Measurements from ENCODE around the gene SLC1A3.

Gene SLC1A3

DNA sequence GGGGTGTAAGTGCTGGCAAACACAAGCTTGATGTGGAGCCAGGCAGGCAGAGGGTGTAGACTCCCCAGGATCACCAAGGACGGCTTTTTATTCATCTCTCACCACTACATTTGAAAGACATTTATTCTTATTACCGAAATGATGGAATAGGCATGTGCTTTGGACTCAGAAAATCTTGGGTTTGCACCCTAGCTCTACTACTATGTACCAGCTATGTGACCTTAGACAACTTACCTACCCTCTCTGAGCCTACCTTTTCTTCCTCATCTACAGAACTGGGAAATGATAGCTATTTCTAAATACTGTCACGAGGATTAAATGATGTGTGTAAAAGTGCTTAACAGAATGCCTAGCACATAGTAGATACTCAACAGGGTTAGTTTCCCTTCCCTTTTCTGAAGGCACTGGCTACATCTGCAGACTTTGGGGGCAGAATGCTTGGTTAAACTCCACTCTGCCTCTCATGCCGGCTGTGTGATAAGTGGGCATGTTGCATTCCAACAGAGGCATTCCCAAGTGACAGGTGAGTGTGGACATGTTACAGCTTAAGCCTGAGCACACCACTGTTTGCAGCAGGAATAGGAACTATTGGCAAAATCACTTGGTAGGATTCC is 94.8 kb downstream of the SLC1A3 start:
- H3K36me3 Mint-ChIP-seq (ENCODE audit: low read depth), result no peaks in the 10 kb centered on the region
- no peak overlapping the region for H3K27ac Mint-ChIP-seq
- H3K9me3 Mint-ChIP-seq, result no peaks in the 10 kb centered on the region
- no peak for DNase-seq (ENCODE audit: low spot score)
- peaks cover 2% of the 10 kb centered on the region for H3K27me3 Mint-ChIP-seq (ENCODE audit: low read depth)
- H3K4me1 Mint-ChIP-seq (ENCODE audit: low read depth), result no peaks in the 10 kb centered on the region
- H3K4me3 Mint-ChIP-seq, result no peak overlapping the region

DNA sequence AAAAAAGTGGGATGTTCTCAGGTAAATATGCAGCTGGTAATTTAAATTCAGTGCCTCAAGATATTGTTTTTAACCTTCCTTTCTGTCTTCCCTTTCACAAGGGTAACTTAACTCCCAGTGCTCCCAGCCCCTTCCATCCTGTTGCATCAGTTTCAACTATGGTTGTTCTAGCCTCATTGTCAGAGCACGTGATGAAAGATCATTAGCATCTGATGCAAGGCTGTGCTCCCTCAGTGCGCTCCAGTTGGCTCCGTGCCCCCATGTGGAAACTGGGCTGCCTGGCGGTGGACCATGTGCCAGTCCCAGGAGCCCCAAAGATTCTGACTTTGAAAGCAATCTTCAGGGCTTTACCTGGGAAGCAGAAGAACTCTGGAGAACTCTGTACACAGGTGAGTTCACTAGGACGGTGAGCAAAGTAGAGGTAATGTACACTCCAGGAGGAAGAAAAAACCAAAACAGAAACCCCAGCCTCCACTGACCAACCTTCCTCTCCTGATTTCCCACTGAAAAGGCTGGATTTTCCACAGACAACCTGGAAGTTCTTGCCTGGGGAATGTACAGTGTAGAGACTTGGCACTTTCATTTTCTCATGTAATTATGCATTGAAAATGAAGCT is 96.9 kb downstream of the SLC1A3 start:
- peaks cover 2% of the 10 kb centered on the region for H3K36me3 Mint-ChIP-seq (ENCODE audit: low read depth)
- H3K27ac Mint-ChIP-seq, result no peak overlapping the region
- H3K4me3 Mint-ChIP-seq, result no peak overlapping the region
- peaks cover 2% of the 10 kb centered on the region for H3K27me3 Mint-ChIP-seq (ENCODE audit: low read depth)
- H3K4me1 Mint-ChIP-seq (ENCODE audit: low read depth), result no peaks in the 10 kb centered on the region
- peaks cover 4% of the 10 kb centered on the region for H3K9me3 Mint-ChIP-seq
- no peak for DNase-seq (ENCODE audit: low spot score)

DNA sequence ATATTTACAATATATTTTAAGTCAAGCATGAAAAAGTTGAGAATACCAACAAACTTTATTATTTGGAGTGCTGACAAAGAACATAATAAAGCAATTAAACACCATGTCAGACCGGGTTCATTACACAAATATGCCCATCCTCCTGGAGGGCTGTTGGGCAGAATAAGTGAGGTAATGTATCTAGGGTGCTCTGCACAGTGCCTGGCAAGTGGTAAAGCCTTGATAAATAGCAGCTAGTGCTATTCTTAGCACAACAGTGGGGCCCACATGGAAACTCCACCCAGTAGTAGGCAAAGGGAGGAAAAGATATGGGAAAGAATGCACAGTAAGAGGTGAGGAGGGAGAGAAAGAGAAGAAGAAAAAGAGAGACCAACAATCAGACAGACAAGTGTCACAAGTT is 97.7 kb downstream of the SLC1A3 start:
- no peaks in the 10 kb centered on the region for H3K4me1 Mint-ChIP-seq (ENCODE audit: low read depth)
- no peak overlapping the region for H3K27ac Mint-ChIP-seq
- H3K4me3 Mint-ChIP-seq, result no peak overlapping the region
- peaks cover 2% of the 10 kb centered on the region for H3K36me3 Mint-ChIP-seq (ENCODE audit: low read depth)
- H3K27me3 Mint-ChIP-seq (ENCODE audit: low read depth), result peaks cover 2% of the 10 kb centered on the region
- DNase-seq (ENCODE audit: low spot score), result no peak
- peaks cover 4% of the 10 kb centered on the region for H3K9me3 Mint-ChIP-seq

DNA sequence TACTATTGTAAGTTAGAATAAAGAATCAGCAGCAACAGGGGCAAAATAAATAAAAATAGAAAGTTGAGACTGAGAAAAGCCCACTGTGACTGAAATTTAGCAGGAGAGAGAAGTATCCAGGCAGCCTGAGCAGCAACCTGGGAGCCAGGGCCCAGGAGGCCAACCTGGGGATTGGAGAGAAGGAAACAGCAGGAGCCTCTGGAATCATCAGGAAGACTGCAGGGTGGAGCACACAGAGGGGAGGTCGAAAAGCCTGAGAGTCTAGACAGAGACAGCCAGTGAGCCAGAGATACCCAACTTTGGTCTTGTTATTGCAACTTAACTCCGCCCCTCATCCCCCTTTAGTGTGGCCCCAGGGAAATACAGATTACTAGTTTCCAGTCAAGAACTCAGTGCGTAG is 98.6 kb downstream of the SLC1A3 start:
- no peaks in the 10 kb centered on the region for H3K4me1 Mint-ChIP-seq (ENCODE audit: low read depth)
- H3K4me3 Mint-ChIP-seq, result no peak overlapping the region
- peaks cover 2% of the 10 kb centered on the region for H3K27me3 Mint-ChIP-seq (ENCODE audit: low read depth)
- peaks cover 2% of the 10 kb centered on the region for H3K36me3 Mint-ChIP-seq (ENCODE audit: low read depth)
- DNase-seq (ENCODE audit: low spot score), result no peak
- no peak overlapping the region for H3K27ac Mint-ChIP-seq
- peaks cover 4% of the 10 kb centered on the region for H3K9me3 Mint-ChIP-seq

DNA sequence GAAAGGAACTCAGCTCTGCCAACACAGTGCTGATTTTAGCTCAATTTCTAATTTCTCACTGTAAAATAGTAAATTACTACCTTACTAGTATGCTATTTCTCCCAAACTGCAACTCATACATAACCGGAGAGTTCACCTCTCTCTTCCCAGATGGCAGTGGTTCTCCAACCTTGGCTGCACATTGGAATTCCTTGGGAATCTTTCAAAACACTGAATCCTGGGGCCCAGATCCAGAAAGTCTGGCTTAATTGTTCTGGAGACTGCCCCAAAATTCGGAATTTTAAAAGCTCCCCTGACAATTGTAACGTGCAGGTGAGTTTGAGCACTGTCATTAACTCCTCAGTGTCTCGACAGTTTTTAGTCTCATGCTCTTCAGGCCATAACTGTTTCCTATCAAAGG is 100.3 kb downstream of the SLC1A3 start:
- no peak for DNase-seq (ENCODE audit: low spot score)
- no peak overlapping the region for H3K4me3 Mint-ChIP-seq
- H3K9me3 Mint-ChIP-seq, result peaks cover 4% of the 10 kb centered on the region
- no peaks in the 10 kb centered on the region for H3K4me1 Mint-ChIP-seq (ENCODE audit: low read depth)
- peaks cover 2% of the 10 kb centered on the region for H3K36me3 Mint-ChIP-seq (ENCODE audit: low read depth)
- peaks cover 2% of the 10 kb centered on the region for H3K27me3 Mint-ChIP-seq (ENCODE audit: low read depth)
- H3K27ac Mint-ChIP-seq, result no peak overlapping the region

DNA sequence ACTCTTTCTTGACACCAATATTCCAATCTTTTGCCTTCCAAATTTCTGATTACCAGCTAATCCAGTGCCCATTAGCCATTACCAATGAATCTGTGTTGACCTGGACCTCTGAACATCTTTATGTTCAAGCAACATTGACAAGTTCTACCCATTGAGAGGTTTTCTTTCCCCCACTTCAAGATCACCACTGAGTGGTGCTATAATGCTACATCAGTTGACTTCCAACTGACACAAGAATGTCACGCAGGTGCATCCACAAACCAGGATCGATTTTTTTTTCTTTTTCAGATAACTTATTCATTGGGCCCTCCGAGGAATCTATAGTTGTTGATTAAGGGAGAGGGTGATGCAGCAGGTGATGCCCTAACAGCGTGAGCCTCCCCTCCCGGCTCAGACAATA is 102.6 kb downstream of the SLC1A3 start:
- Mint-ChIP-seq H3K27ac (no peak overlapping the region), H3K4me3 (no peak overlapping the region), H3K4me1 (ENCODE audit: low read depth) (no peaks in the 10 kb centered on the region), H3K9me3 (peaks cover 4% of the 10 kb centered on the region), H3K27me3 (ENCODE audit: low read depth) (no peaks in the 10 kb centered on the region), H3K36me3 (ENCODE audit: low read depth) (peaks cover 2% of the 10 kb centered on the region)
- DNase-seq (ENCODE audit: low spot score), result no peak

DNA sequence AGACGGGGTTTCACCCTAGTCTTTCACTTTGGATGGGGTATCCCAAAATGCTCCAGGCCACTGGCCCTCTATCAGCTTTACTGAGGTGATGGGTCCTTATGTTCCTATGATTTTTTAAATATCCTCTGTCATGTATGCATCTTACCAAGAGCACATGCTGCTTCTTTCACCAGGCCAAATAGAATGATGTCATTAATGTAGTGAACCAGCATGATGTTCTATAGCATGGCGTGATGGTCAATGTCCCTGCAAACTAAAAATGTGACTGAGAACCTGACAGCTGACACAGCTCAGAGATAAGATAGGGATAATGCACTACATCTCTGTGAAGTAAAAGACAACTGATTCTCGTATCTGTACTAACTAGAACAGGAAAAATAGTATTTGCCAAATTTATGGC is 103.6 kb downstream of the SLC1A3 start:
- Mint-ChIP-seq H3K27me3 (ENCODE audit: low read depth) (no peaks in the 10 kb centered on the region), H3K4me1 (ENCODE audit: low read depth) (no peaks in the 10 kb centered on the region), H3K27ac (no peak overlapping the region), H3K36me3 (ENCODE audit: low read depth) (peaks cover 2% of the 10 kb centered on the region), H3K4me3 (no peak overlapping the region), H3K9me3 (peaks cover 4% of the 10 kb centered on the region)
- no peak for DNase-seq (ENCODE audit: low spot score)

DNA sequence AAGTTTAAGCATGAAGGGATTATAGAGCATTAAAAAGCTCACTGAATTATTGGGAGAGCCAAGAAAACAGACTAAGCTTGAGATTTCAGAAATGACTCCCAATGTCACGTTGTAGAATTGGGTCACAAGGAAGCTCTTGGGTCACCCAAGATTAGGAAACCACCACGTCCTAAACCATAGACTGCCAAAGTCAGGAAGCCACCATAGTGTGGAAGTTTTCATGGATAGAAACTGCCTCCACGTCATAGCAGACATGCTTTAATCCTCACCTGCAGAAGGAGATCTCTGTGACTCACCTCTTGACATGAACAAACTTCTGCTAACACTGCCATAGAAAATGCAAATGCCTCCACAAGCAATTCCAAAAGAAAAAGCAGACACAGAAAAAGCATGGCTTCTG is 106.3 kb downstream of the SLC1A3 start:
- peaks cover 2% of the 10 kb centered on the region for H3K36me3 Mint-ChIP-seq (ENCODE audit: low read depth)
- no peak overlapping the region for H3K27ac Mint-ChIP-seq
- H3K27me3 Mint-ChIP-seq (ENCODE audit: low read depth), result no peaks in the 10 kb centered on the region
- no peaks in the 10 kb centered on the region for H3K4me1 Mint-ChIP-seq (ENCODE audit: low read depth)
- peaks cover 3% of the 10 kb centered on the region for H3K9me3 Mint-ChIP-seq
- no peak for DNase-seq (ENCODE audit: low spot score)
- no peak overlapping the region for H3K4me3 Mint-ChIP-seq

DNA sequence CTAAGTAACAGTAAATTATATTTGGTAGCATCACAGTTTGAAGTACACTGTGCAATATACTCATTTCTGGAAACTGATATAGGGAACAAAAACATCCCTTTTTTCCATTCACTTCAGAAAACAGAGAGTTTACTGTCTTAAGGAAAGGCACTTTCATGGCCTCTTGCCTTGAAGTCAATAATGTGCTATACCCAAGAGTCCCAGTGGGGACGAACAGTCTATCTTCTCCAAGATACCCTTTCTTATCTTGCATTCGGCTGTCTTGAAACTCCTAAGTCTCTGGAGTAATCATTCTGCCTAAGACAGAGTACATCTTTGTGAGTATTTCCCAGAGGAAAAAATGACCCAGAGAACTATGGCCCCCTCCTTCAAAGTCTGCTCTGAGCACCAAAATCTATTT is 107.1 kb downstream of the SLC1A3 start:
- Mint-ChIP-seq H3K27ac (no peak overlapping the region), H3K4me1 (ENCODE audit: low read depth) (no peaks in the 10 kb centered on the region), H3K36me3 (ENCODE audit: low read depth) (no peaks in the 10 kb centered on the region), H3K27me3 (ENCODE audit: low read depth) (no peaks in the 10 kb centered on the region), H3K9me3 (no peaks in the 10 kb centered on the region), H3K4me3 (no peak overlapping the region)
- DNase-seq (ENCODE audit: low spot score), result no peak

DNA sequence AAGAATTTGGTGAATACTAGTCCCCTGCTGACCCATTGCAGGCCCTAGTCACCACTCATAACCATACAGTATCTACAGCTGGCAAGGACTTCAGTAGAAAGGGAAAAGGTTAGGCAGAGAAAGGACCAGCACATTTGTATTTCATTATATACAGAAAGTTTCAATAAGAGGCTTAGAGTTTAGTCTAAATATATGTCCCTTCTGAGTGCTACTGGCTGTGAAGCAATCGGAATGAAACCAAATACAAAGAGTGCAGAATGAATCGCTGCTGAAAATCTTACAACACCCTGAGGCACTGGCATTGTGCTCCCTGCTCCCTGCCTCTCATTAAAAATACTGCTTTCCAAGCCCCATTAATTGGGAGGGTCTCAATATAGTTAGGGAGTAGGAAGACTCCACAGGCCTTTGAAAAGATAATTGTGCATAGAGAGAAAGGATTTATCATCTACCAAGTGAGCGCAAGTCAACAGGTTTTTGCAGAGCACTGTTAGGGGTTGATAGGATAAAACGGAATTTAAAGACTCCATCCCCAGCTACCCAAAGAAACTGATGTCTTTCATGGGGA is 110.8 kb downstream of the SLC1A3 start:
- Mint-ChIP-seq H3K4me1 (ENCODE audit: low read depth) (no peaks in the 10 kb centered on the region), H3K9me3 (no peaks in the 10 kb centered on the region), H3K27me3 (ENCODE audit: low read depth) (no peaks in the 10 kb centered on the region), H3K36me3 (ENCODE audit: low read depth) (no peaks in the 10 kb centered on the region), H3K27ac (no peak overlapping the region), H3K4me3 (no peak overlapping the region)
- no peak for DNase-seq (ENCODE audit: low spot score)

DNA sequence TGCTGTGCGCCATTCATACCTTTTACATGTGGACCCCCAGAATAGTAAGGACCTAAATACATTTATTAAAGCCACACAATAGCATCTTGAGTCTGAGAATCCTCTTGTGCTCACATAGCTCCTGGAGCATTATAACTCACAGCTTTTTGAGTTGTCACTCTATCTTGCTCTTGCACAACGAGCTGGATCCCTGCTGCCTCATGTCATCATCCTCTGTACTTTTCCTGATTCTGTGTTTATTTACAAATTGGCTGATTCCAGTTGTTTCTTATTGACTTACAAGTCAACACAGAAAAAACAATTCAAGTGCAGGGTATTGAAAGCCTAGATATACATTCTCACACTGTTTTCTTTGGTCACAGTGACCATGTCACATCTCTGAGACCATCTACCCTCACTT is 112.9 kb downstream of the SLC1A3 start:
- Mint-ChIP-seq H3K4me1 (ENCODE audit: low read depth) (peaks cover 9% of the 10 kb centered on the region), H3K4me3 (no peak overlapping the region), H3K27me3 (ENCODE audit: low read depth) (no peaks in the 10 kb centered on the region), H3K9me3 (no peaks in the 10 kb centered on the region), H3K36me3 (ENCODE audit: low read depth) (no peaks in the 10 kb centered on the region), H3K27ac (no peak overlapping the region)
- DNase-seq (ENCODE audit: low spot score), result no peak

DNA sequence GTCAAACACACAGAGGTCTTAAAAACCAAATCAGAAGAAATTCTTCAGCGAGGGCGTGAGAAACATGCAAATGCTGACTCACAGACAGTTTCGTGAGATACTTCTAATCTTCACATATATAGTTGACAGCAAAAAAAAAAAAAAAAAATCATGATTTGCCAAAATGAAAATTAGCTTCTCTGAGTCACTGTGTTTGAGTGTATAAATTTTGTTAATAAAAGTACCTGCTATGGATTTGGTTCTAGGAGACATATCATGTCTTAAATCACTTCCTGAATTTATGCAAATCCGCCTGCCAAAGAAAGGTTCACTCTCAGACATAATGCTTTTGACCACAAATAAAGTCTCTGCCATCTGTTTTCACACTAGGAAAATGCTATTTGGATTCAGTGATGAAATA is 114.3 kb downstream of the SLC1A3 start:
- Mint-ChIP-seq H3K36me3 (ENCODE audit: low read depth) (no peaks in the 10 kb centered on the region), H3K27me3 (ENCODE audit: low read depth) (no peaks in the 10 kb centered on the region), H3K27ac (no peak overlapping the region), H3K4me3 (no peak overlapping the region), H3K9me3 (no peaks in the 10 kb centered on the region), H3K4me1 (ENCODE audit: low read depth) (peaks cover 14% of the 10 kb centered on the region)
- no peak for DNase-seq (ENCODE audit: low spot score)

DNA sequence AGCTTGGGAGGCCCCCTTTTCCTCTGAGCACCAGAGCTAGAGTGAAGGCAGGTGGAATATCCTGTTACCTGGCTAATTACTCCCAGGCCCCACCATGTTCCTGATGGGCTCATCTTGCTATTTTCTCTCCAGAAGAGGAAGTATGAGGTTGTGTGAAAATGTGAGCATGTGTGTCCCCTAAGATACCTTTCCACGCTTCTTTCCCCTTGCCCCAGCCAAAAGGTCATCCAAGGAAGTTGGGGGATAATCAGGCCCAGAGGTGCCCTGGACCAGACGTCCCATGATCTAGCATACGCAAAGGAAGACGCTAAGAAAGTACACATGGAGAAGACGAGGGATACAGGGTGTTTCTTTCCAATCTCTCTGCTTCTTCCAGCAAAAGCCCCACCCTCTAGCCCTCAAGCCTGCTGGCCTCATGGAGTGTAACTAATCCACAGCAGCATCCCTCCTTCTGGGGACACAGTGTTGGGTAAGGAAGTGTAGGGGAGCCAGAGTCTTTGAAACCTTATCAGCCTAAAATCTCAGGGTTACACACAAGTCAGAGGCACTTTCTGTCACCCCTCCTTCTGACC is 115.3 kb downstream of the SLC1A3 start:
- Mint-ChIP-seq H3K9me3 (no peaks in the 10 kb centered on the region), H3K27ac (no peak overlapping the region), H3K36me3 (ENCODE audit: low read depth) (no peaks in the 10 kb centered on the region), H3K27me3 (ENCODE audit: low read depth) (no peaks in the 10 kb centered on the region), H3K4me1 (ENCODE audit: low read depth) (peaks cover 14% of the 10 kb centered on the region), H3K4me3 (no peak overlapping the region)
- no peak for DNase-seq (ENCODE audit: low spot score)

DNA sequence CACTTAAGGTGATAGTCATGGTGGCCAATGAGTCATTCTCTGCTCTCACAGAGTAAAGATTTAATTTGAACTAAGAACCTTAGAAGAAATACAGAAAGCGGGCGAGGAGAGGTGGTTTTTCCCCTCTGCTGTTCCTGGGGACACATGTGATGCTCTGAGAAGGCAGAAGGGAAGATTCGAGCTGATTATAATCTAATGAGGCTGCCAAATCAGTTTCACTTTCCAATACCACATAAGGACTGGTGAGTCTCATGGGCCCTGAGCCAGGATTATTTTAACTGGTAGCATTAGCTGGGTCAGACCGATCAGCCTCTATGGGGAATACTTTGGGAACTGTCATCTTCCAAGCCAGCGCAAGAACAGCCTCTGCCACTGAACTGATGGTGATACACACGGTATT is 116.5 kb downstream of the SLC1A3 start:
- peaks cover 14% of the 10 kb centered on the region for H3K4me1 Mint-ChIP-seq (ENCODE audit: low read depth)
- peak overlapping the region; percentile 1 for H3K27ac Mint-ChIP-seq
- no peaks in the 10 kb centered on the region for H3K36me3 Mint-ChIP-seq (ENCODE audit: low read depth)
- no peak for DNase-seq (ENCODE audit: low spot score)
- no peaks in the 10 kb centered on the region for H3K27me3 Mint-ChIP-seq (ENCODE audit: low read depth)
- no peaks in the 10 kb centered on the region for H3K9me3 Mint-ChIP-seq
- peak overlapping the region; percentile 35 for H3K4me3 Mint-ChIP-seq

Data from T-helper 2 cell treated with Interferon-gamma antibody and Interleukin-4, amounts not matched to agents 5 μg/mL and 100 μg/mL, for 36 hours (primary cell).